ENCODE results near the gene JAK1. TPM values are rescaled to one million over a fixed set of nuclear protein-coding genes. Genes with fewer than 3 reads are reported as not detected.
"Not testable (repeated sequence)": the region's sequence is repeated elsewhere in the genome, so short reads cannot be mapped to it uniquely, and the experiment has no call there.

The JAK1 gene
- total RNA-seq, 1 donor from 2014 or later, result 27.7 TPM

DNA sequence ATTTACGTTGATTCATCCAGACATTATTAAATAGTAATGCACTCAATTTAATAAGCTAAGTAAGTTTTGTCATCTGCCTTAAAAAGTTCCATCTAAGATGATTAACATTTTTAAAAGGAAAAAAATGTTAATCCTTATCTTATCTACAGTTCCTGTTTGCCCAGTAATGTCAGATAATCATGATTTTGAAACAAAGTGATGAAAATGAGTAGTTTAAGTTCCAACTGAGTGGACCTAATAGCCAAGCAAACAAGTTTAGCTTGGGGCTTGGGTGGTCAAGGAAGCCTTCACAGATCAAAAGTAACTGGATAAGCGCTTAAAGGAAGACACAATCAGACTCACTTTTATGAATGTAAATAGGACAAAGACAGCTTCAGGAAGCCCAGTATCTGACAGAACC is 40.5 kb upstream of the JAK1 start:
- DNase-seq (ENCODE audit: low read depth, low spot score), result no peak
- H3K9me3 Mint-ChIP-seq, result no peaks in the 10 kb centered on the region
- peaks cover 14% of the 10 kb centered on the region for H3K4me1 Mint-ChIP-seq
- H3K27me3 Mint-ChIP-seq (ENCODE audit: low read depth), result peaks cover 43% of the 10 kb centered on the region
- no peak overlapping the region for H3K27ac Mint-ChIP-seq (ENCODE audit: unreplicated experiment)
- TF ChIP-seq, protein P1, sequence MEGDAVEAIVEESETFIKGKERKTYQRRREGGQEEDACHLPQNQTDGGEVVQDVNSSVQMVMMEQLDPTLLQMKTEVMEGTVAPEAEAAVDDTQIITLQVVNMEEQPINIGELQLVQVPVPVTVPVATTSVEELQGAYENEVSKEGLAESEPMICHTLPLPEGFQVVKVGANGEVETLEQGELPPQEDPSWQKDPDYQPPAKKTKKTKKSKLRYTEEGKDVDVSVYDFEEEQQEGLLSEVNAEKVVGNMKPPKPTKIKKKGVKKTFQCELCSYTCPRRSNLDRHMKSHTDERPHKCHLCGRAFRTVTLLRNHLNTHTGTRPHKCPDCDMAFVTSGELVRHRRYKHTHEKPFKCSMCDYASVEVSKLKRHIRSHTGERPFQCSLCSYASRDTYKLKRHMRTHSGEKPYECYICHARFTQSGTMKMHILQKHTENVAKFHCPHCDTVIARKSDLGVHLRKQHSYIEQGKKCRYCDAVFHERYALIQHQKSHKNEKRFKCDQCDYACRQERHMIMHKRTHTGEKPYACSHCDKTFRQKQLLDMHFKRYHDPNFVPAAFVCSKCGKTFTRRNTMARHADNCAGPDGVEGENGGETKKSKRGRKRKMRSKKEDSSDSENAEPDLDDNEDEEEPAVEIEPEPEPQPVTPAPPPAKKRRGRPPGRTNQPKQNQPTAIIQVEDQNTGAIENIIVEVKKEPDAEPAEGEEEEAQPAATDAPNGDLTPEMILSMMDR (conservative IDR thresholded peaks at IDR 0.05), result no peak
- no peak overlapping the region for H3K4me3 Mint-ChIP-seq
- no peaks in the 10 kb centered on the region for H3K36me3 Mint-ChIP-seq (ENCODE audit: low read depth)

DNA sequence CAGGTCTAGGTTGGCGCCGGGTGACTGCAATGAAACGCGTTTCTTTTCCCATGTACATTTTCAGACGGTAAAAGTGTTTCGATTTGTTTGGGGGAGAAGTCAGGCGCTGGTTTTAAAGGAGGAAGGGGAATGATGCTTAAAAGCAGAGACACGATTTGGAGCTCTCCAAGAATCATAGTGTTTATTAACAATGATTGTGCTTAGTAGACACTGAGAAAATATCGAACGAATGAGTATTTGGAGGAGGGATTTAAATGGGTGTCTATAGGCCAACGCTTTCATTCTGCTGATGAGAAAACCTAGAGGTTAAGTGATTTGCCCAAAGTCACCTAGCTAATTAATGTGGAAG is 36.9 kb upstream of the JAK1 start:
- TF ChIP-seq, protein P1 (conservative IDR thresholded peaks at IDR 0.05), result no peak
- H3K9me3 Mint-ChIP-seq, result peaks cover 5% of the 10 kb centered on the region
- H3K4me3 Mint-ChIP-seq, result peak overlapping the region; percentile 63
- peaks cover 62% of the 10 kb centered on the region for H3K27me3 Mint-ChIP-seq (ENCODE audit: low read depth)
- DNase-seq (ENCODE audit: low read depth, low spot score), result no peak
- peaks cover 5% of the 10 kb centered on the region for H3K36me3 Mint-ChIP-seq (ENCODE audit: low read depth)
- H3K4me1 Mint-ChIP-seq, result peaks cover 24% of the 10 kb centered on the region
- H3K27ac Mint-ChIP-seq (ENCODE audit: unreplicated experiment), result no peak overlapping the region

DNA sequence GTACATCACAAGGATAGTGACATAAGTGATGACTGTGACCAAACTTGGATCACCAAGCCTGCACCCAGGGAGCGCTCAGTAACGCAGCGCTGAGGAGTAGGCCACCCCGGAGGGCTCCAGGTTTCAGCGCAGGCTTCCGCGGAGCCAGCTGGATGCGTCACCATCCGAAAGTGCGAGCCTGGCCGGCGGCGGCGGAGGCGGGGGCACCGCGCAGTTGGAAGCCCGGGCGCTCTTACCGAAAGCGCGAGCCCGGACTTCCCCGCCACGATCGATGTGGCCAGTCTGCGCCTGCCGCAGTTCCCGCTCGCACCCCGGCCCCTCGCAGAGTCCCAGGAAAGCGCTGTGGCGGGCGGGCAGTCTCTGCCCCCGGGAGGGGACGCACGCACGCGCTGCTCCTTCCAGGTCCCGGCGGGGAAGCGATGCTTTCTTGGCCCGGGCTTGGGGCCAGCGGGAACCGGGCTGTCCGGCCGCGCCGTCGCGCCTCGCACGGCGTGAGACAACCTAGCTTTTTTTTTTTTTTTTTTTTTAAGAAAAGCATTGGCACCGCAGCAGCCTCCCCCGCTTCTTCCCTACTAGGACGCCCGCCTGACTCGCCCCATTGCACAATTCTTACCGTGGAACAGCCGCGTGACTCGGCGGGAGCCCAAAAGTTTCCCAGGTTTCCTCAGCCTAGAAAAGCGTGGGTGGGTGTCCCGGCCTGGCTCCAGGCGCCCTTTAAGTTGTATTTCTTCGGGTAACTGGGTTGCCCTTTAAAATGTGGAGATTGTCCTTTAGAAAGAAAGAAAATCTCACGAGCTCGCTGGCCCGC is 36.4 kb upstream of the JAK1 start:
- H3K4me1 Mint-ChIP-seq, result peaks cover 24% of the 10 kb centered on the region
- H3K9me3 Mint-ChIP-seq, result peaks cover 7% of the 10 kb centered on the region
- peaks cover 9% of the 10 kb centered on the region for H3K36me3 Mint-ChIP-seq (ENCODE audit: low read depth)
- peaks cover 62% of the 10 kb centered on the region for H3K27me3 Mint-ChIP-seq (ENCODE audit: low read depth)
- H3K4me3 Mint-ChIP-seq, result peak overlapping the region; percentile 63
- H3K27ac Mint-ChIP-seq (ENCODE audit: unreplicated experiment), result no peak overlapping the region
- TF ChIP-seq, protein P1 (conservative IDR thresholded peaks at IDR 0.05), result no peak
- DNase-seq (ENCODE audit: low read depth, low spot score), result peak; percentile 51

DNA sequence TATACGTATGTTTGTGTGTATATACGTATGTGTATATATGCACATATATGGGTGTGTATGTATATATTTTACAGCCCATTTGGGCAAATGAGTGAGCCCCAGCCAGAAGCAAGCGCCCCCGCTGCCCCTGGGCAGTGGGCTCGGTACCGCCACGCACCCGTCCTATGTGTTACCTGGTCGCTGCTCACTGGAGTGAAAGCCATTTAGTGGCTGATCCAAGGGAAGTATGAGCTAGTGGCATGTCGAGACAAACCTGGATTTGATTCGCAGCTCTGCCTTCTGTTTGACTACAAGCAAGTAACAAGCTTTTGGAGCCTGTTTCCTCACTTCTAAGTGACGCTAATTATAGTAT is 35.8 kb upstream of the JAK1 start:
- H3K9me3 Mint-ChIP-seq, result peaks cover 7% of the 10 kb centered on the region
- TF ChIP-seq, protein P1 (conservative IDR thresholded peaks at IDR 0.05), result no peak
- peaks cover 24% of the 10 kb centered on the region for H3K4me1 Mint-ChIP-seq
- peak overlapping the region; percentile 44 for H3K4me3 Mint-ChIP-seq
- no peak overlapping the region for H3K27ac Mint-ChIP-seq (ENCODE audit: unreplicated experiment)
- DNase-seq (ENCODE audit: low read depth, low spot score), result no peak
- peaks cover 9% of the 10 kb centered on the region for H3K36me3 Mint-ChIP-seq (ENCODE audit: low read depth)
- peaks cover 62% of the 10 kb centered on the region for H3K27me3 Mint-ChIP-seq (ENCODE audit: low read depth)

GRCh38 chr1:65001231-65001792 is 35.0 kb upstream of the JAK1 start:
- TF ChIP-seq, protein P1 (conservative IDR thresholded peaks at IDR 0.05), result no peak
- Mint-ChIP-seq H3K27me3 (ENCODE audit: low read depth) (peaks cover 59% of the 10 kb centered on the region), H3K36me3 (ENCODE audit: low read depth) (peaks cover 9% of the 10 kb centered on the region), H3K4me3 (peak overlapping the region; percentile 18), H3K27ac (ENCODE audit: unreplicated experiment) (no peak overlapping the region), H3K9me3 (peaks cover 7% of the 10 kb centered on the region), H3K4me1 (peaks cover 24% of the 10 kb centered on the region)
- peak; percentile 32 for DNase-seq (ENCODE audit: low read depth, low spot score)

DNA sequence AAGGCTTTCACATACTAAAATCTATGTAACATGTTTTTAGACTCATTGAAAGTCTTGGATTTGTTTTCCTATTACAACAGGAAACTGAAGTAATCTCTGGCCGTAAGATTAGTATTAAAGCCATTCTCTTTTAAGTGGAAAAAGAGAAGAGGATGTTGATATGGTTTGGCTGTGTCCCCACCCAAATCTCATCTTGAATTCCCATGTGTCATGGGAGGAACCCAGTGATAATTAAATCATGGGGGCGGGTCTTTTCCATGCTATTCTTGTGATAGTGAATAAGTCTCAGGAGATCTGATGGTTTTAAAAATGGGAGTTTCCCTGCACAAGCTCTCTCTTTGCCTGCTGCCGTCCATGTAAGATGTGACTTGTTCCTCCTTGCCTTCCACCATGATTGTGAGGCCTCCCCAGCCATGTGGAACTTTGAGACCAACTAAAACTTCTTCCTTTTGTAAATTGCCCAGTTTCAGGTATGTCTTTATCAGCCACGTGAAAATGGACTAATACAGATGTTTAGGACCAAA is 32.1 kb upstream of the JAK1 start:
- H3K27ac Mint-ChIP-seq (ENCODE audit: unreplicated experiment); H3K4me3 Mint-ChIP-seq; H3K9me3 Mint-ChIP-seq; DNase-seq (ENCODE audit: low read depth, low spot score); H3K36me3 Mint-ChIP-seq (ENCODE audit: low read depth): not testable (repeated sequence)
- Mint-ChIP-seq H3K27me3 (ENCODE audit: low read depth) (peaks cover 34% of the 10 kb centered on the region), H3K4me1 (peaks cover 22% of the 10 kb centered on the region)
